ENCODE data around the gene TROAP.
"Not testable (repeated sequence)": the region's sequence is repeated elsewhere in the genome, so short reads cannot be mapped to it uniquely, and the experiment has no call there.

The TROAP gene

GRCh38 chr12:49322708-49323523 is at the start of gene TROAP:
Gene TROAP, plus strand, starts transcription at chr12:49323255. Its CDS starts 354 bp downstream, at chr12:49323609.
- peak; percentile 95 to 96 (median 96) for DNase-seq (ENCODE audit: low read depth in 2 of 3, low spot score in 1 of 3)

- no peak for DNase-seq (ENCODE audit: low read depth in 2 of 3, low spot score in 1 of 3)
Observed at GRCh38 chr12:49273726-49274395, 49.2 kb upstream of the TROAP start.

- DNase-seq (ENCODE audit: low read depth in 2 of 3, low spot score in 1 of 3), result no peak
Observed at GRCh38 chr12:49274396-49275069, 48.5 kb upstream of the TROAP start.

- no peak for DNase-seq (ENCODE audit: low read depth in 2 of 3, low spot score in 1 of 3)
Observed at GRCh38 chr12:49276304-49277290, 46.5 kb upstream of the TROAP start.

GRCh38 chr12:49277466-49277865 is 45.6 kb upstream of the TROAP start:
- DNase-seq (ENCODE audit: low read depth in 2 of 3, low spot score in 1 of 3), result no peak

GRCh38 chr12:49279706-49280159 is 43.3 kb upstream of the TROAP start:
- no peak for DNase-seq (ENCODE audit: low read depth in 2 of 3, low spot score in 1 of 3)

- not testable (repeated sequence) for DNase-seq (ENCODE audit: low read depth in 2 of 3, low spot score in 1 of 3)
Observed at GRCh38 chr12:49280545-49280944, 42.5 kb upstream of the TROAP start.

- DNase-seq (ENCODE audit: low read depth in 2 of 3, low spot score in 1 of 3), result no peak
Observed at GRCh38 chr12:49282302-49282701, 40.8 kb upstream of the TROAP start.

GRCh38 chr12:49282740-49283375 is 40.2 kb upstream of the TROAP start:
- DNase-seq (ENCODE audit: low read depth in 2 of 3, low spot score in 1 of 3), result not testable (repeated sequence)

GRCh38 chr12:49283541-49284429 is 39.3 kb upstream of the TROAP start:
- DNase-seq (ENCODE audit: low read depth in 2 of 3, low spot score in 1 of 3), result no peak

GRCh38 chr12:49284672-49285071 is 38.4 kb upstream of the TROAP start:
- no peak for DNase-seq (ENCODE audit: low read depth in 2 of 3, low spot score in 1 of 3)

GRCh38 chr12:49287876-49288275 is 35.2 kb upstream of the TROAP start:
- no peak for DNase-seq (ENCODE audit: low read depth in 2 of 3, low spot score in 1 of 3)

GRCh38 chr12:49288412-49288853 is 34.6 kb upstream of the TROAP start:
- peak; percentile 36 to 76 (median 49) for DNase-seq (ENCODE audit: low read depth in 2 of 3, low spot score in 1 of 3)

GRCh38 chr12:49288922-49289555 is 34.0 kb upstream of the TROAP start:
- no peak for DNase-seq (ENCODE audit: low read depth in 2 of 3, low spot score in 1 of 3)

- DNase-seq (ENCODE audit: low read depth in 2 of 3, low spot score in 1 of 3), result no peak
Observed at GRCh38 chr12:49292729-49293055, 30.4 kb upstream of the TROAP start.

- DNase-seq (ENCODE audit: low read depth in 2 of 3, low spot score in 1 of 3), result no peak
Observed at GRCh38 chr12:49293056-49293956, 29.7 kb upstream of the TROAP start.

GRCh38 chr12:49294086-49294803 is 28.8 kb upstream of the TROAP start:
- DNase-seq (ENCODE audit: low read depth in 2 of 3, low spot score in 1 of 3), result no peak
